K562 (cell line): Measurements from ENCODE around the gene GLE1. TPM values are rescaled to one million over a fixed set of nuclear protein-coding genes. Genes with fewer than 3 reads are reported as not detected.
A peak's percentile ranks its signal among the peaks of the same experiment; 100 is the strongest.

Source experiments
- ATAC-seq: fragments of 200-7000 bp; cut with Tn5 transposase; 3 replicates; pipeline ENCODE4 v1.9.1; 2020; ENCODE audit warnings: moderate library complexity
- BruUV-seq: library from RNA; stranded (reverse); fragments of 400-500 nt; replicated peaks from 2 replicates; lab custom pipeline; 2021; lab: Mats Ljungman, UMichigan
- CTCF ChIA-PET: fragments of 300-600 bp; formaldehyde crosslinking; extraction: SDS; loops from one replicate; lab custom pipeline; 2021; ENCODE audit warnings: low intra/inter-chr PET ratio; lab: Yijun Ruan, JAX
- POLR2A ChIA-PET: fragments of 300-600, 350-650 bp; sonication (Branson Sonifier 250); formaldehyde crosslinking; extraction: SDS; loops from one replicate; lab custom pipeline; 2021; ENCODE audit warnings: antibody characterized with exemption, inconsistent platforms; lab: Yijun Ruan, JAX
- DNase-seq, 4 experiments: peaks; one replicate each; pipeline versions ENCODE4 v3.0.0 to v3.0.0-alpha.2; 2011 to 2018; ENCODE audit warnings: low spot score in 3 of 4, mixed read lengths in 3 of 4; ENCODE audit errors: extremely low read depth in 1 of 4
- FAIRE-seq: peaks from 2 replicates; lab custom pipeline; 2011; peaks lifted over from hg19 to GRCh38; lab: Jason Lieb, UNC
- H2AFZ ChIP-seq: 2 replicates; pipeline ENCODE4 v1.6.0; 2011; ENCODE audit warnings: low read depth, low read length, control low read depth, inconsistent platforms
- H3K27ac ChIP-seq: fragments of 200-600 bp; 3 replicates; pipeline ENCODE4 v1.8.0; 2011; ENCODE audit warnings: low read depth, mild to moderate bottlenecking, control low read depth, inconsistent platforms, low read length, moderate library complexity, mixed read lengths; ENCODE audit errors: extremely low read depth
- H3K27me3 ChIP-seq, 2 experiments: fragments of 300-600 bp in 1 of 2; 2 replicates in 1 of 2; 3 replicates in 1 of 2; pipeline versions ENCODE4 v1.6.0 to v1.8.0; 2011; ENCODE audit warnings: inconsistent platforms in 2 of 2, low read length in 2 of 2, mild to moderate bottlenecking in 1 of 2, mixed read lengths in 1 of 2, moderate library complexity in 1 of 2; ENCODE audit not compliant: control insufficient read depth in 2 of 2, insufficient read depth in 2 of 2
- H3K36me3 ChIP-seq: fragments of 300-600 bp; 3 replicates; pipeline ENCODE4 v1.8.0; 2011; ENCODE audit warnings: mild to moderate bottlenecking, low read length, inconsistent platforms; ENCODE audit not compliant: control insufficient read depth, insufficient read depth
- H3K4me1 ChIP-seq, 2 experiments: fragments of 200-600 bp in 1 of 2; replicated peaks in 1 of 2; 2 replicates in 1 of 2; 3 replicates in 1 of 2; pipeline versions ENCODE4 v1.5.1 to v1.8.0; 2011; ENCODE audit warnings: inconsistent platforms in 2 of 2, low read length in 2 of 2, mild to moderate bottlenecking in 1 of 2, mixed read lengths in 1 of 2, moderate library complexity in 1 of 2; ENCODE audit not compliant: control insufficient read depth in 2 of 2, insufficient read depth in 2 of 2
- H3K4me2 ChIP-seq: 2 replicates; pipeline ENCODE4 v1.6.1; 2011; ENCODE audit warnings: low read length, control low read depth, inconsistent platforms, mixed read lengths; ENCODE audit not compliant: insufficient read depth
- H3K4me3 ChIP-seq: fragments of 200-600 bp; sonication (generic), shearing (Covaris generic); 2 replicates; pipeline ENCODE4 v1.5.1; 2016; ENCODE audit warnings: control low read depth, inconsistent platforms
- H3K79me2 ChIP-seq: fragments of 200-600 bp; 3 replicates; pipeline ENCODE4 v1.8.0; 2011; ENCODE audit warnings: low read length, inconsistent platforms; ENCODE audit not compliant: control insufficient read depth, insufficient read depth
- H3K9ac ChIP-seq, 2 experiments: 2 replicates each; pipeline versions ENCODE4 v1.6.0 to v1.6.1; 2011; ENCODE audit warnings: low read depth in 2 of 2, low read length in 2 of 2, control low read depth in 1 of 2, inconsistent platforms in 1 of 2, mild to moderate bottlenecking in 1 of 2, mixed read lengths in 1 of 2; ENCODE audit not compliant: insufficient read depth in 1 of 2
- H3K9me1 ChIP-seq: one replicate; pipeline ENCODE4 v1.6.0; 2011; ENCODE audit warnings: inconsistent platforms, mild to moderate bottlenecking, low read length, moderate library complexity; ENCODE audit not compliant: control insufficient read depth, insufficient read depth
- H3K9me3 ChIP-seq: replicated peaks from 2 replicates; pipeline ENCODE4 v1.5.1; 2011; ENCODE audit warnings: low read depth, low read length, inconsistent platforms; ENCODE audit not compliant: control insufficient read depth, insufficient read depth
- H4K20me1 ChIP-seq: replicated peaks from 2 replicates; pipeline ENCODE4 v1.6.1; 2011; ENCODE audit warnings: low read length, inconsistent platforms, mixed read lengths; ENCODE audit not compliant: control insufficient read depth, insufficient read depth
- CREB1 ChIP-seq, 2 experiments: sonication (generic) in 1 of 2; formaldehyde crosslinking in 1 of 2; IDR thresholded peaks; 2 replicates each; pipeline versions ENCODE4 v1.6.1 to v1.8.0; 2012 to 2022; ENCODE audit warnings: inconsistent platforms in 1 of 2, mild to moderate bottlenecking in 1 of 2, missing genetic modification reagents in 1 of 2, moderate library complexity in 1 of 2
- MAX ChIP-seq: sonication (generic); formaldehyde crosslinking; IDR thresholded peaks from 2 replicates; pipeline ENCODE4 v1.9.0; 2022; ENCODE audit warnings: mild to moderate bottlenecking, missing genetic modification reagents
- RBM14 ChIP-seq: fragments of 200-400 bp; formaldehyde crosslinking; IDR thresholded peaks from 2 replicates; pipeline ENCODE4 v1.6.1; 2018; ENCODE audit warnings: low read depth, mild to moderate bottlenecking, low read length, moderate library complexity, borderline replicate concordance; ENCODE audit not compliant: insufficient read depth
- RBM25 ChIP-seq: fragments of 200-400 bp; formaldehyde crosslinking; IDR thresholded peaks from 2 replicates; pipeline ENCODE4 v1.6.1; 2018; ENCODE audit warnings: low read length, low read depth, moderate library complexity; ENCODE audit not compliant: severe bottlenecking
- ZFP36 ChIP-seq: fragments of 150-350 bp; IDR thresholded peaks from 2 replicates; pipeline ENCODE4 v1.6.1; 2018; ENCODE audit warnings: low read length, low read depth; ENCODE audit not compliant: partially characterized antibody
- ZNF146 ChIP-seq: IDR thresholded peaks from one replicate; pipeline ENCODE4 v1.6.1; 2018; ENCODE audit warnings: missing compliant biosample characterization; ENCODE audit not compliant: unreplicated experiment
- WGBS: fragments of 100-300 bp; shearing (Covaris generic); methylation state at CpG from one replicate; pipeline ENCODE4 v1.1.6; 2016; ENCODE audit warnings: low coverage, mixed read lengths; ENCODE audit not compliant: insufficient coverage; ENCODE audit errors: missing lambda C conversion rate; 5-methylcytosine and 5-hydroxymethylcytosine counted together
- in situ Hi-C: fragments of 300-500 bp; cut with MboI; formaldehyde crosslinking; loops from 4 replicates; pipeline ENCODE4 v1.15.0; 2018; ENCODE audit warnings: inconsistent platforms, mixed read lengths
- intact Hi-C: fragments of 100-400 bp; cut with micrococcal nuclease; formaldehyde crosslinking; loops from 2 replicates; pipeline ENCODE4 v1.14.2; 2022
- polyA plus RNA-seq, 8 experiments: library from polyadenylated mRNA; depleted of rRNA in 4 of 8; stranded (reverse) in 5 of 8; unstranded in 3 of 8; fragments of >200 nt; fragmentation: Nextera tagmentation in 2 of 8; fragmentation: Illumina TruSeq in 1 of 8; extraction: Ambion mirVana in 2 of 8; extraction: Trizol in 1 of 8; gene quantifications; 2 replicates each; pipeline versions ENCODE4 v1.2.1 to v1.2.3, GENCODE V29; 2011 to 2014; ENCODE audit warnings: inconsistent platforms in 1 of 8, missing spikeins in 1 of 8
- total RNA-seq, 7 experiments: library from RNA; depleted of rRNA in 6 of 7; stranded (reverse); fragments of >200 nt in 6 of 7; fragmentation: Illumina TruSeq in 2 of 7; extraction: Trizol in 2 of 7; gene quantifications; 2 replicates each; pipeline versions ENCODE4 v1.2.1 to v1.2.3, GENCODE V29; 2011 to 2021; ENCODE audit warnings: low replicate concordance in 1 of 7

The GLE1 gene
- total and polyA plus RNA-seq, 9 of the 15 experiments (the other 6 are each of a cell fraction or from before 2014, with no cell fraction given), result 15.9 to 44.8 (median 37.6) TPM

- no peak overlapping the region for H3K27ac ChIP-seq
- H3K4me3 ChIP-seq, result no peak overlapping the region
- DNase-seq, result no peak
- H3K36me3 ChIP-seq, result peaks cover 63% of the 10 kb centered on the region
- no peaks in the 10 kb centered on the region for H3K27me3 ChIP-seq
- peaks cover 4 to 7% of the 10 kb centered on the region in 2 experiments; a peak in 4 of 5 replicates for H3K4me1 ChIP-seq
- in situ Hi-C loops, result no loop called here
- no peaks in the 10 kb centered on the region for H3K9me3 ChIP-seq
- TF ChIP-seq RBM14, result no peak
- TF ChIP-seq MAX (CRISPR knock-in tag), result 0 out of 2 replicates have a peak, but pooled peaks have one; percentile 14
- TF ChIP-seq ZFP36, result peak; percentile 86
- TF ChIP-seq, all 486 proteins: peak for 2
- FAIRE-seq, result no peak
- peak overlapping the region in 1 of 2 experiments; percentile 4; a peak in 1 of 4 replicates for H3K9ac ChIP-seq
- 95% methylated on average over 5 of the region's 5 CpGs for WGBS
- intact Hi-C loops, result no loop called here
- peaks cover 4% of the 10 kb centered on the region for H3K9me1 ChIP-seq
- CTCF ChIA-PET, result no interaction called here
- H3K79me2 ChIP-seq, result no peaks in the 10 kb centered on the region
- no TSS peak for BruUV-seq
- no peaks in the 10 kb centered on the region; the same call in 1 of the 2 replicates for H4K20me1 ChIP-seq
- no peak for ATAC-seq
- H3K4me2 ChIP-seq, result no peak overlapping the region
- no peak overlapping the region for H2AFZ ChIP-seq
- POLR2A ChIA-PET, result interaction anchor here (0.6 to 1.5 kb wide), 5 partner anchors 10 to 392 kb away, joined by 3 to 8 read pairs (median 3); partner anchors contain the start of gene GLE1
These were observed 31.4 kb upstream of the GLE1 start for GRCh38 chr9:128473104-128473503.

- H3K4me1 ChIP-seq, result no peaks in the 10 kb centered on the region
- no peak for FAIRE-seq
- no peak for ATAC-seq
- no peak overlapping the region for H3K4me2 ChIP-seq
- no peaks in the 10 kb centered on the region for H3K9me1 ChIP-seq
- peaks cover 68% of the 10 kb centered on the region for H3K36me3 ChIP-seq
- no peak overlapping the region for H3K27ac ChIP-seq
- CTCF ChIA-PET, result no interaction called here
- H3K27me3 ChIP-seq, result no peaks in the 10 kb centered on the region
- no peak overlapping the region for H3K4me3 ChIP-seq
- H4K20me1 ChIP-seq, result no peaks in the 10 kb centered on the region
- BruUV-seq, result no TSS peak
- intact Hi-C loops (no loop called here), in situ Hi-C loops (no loop called here)
- TF ChIP-seq ZNF146 (CRISPR knock-in tag) (peak; percentile 87), CREB1 (IDR thresholded peaks at IDR 0.05) (no peak), CREB1 (CRISPR knock-in tag; IDR thresholded peaks at IDR 0.05) (no peak), RBM25 (peak; percentile 49)
- no peaks in the 10 kb centered on the region for H3K79me2 ChIP-seq
- H3K9ac ChIP-seq, result no peak overlapping the region
- H2AFZ ChIP-seq, result no peak overlapping the region
- WGBS, result 95% methylated on average over 7 of the region's 7 CpGs
- POLR2A ChIA-PET, result no interaction called here
- no peak for DNase-seq
- H3K9me3 ChIP-seq, result no peaks in the 10 kb centered on the region
These were observed 28.7 kb upstream of the GLE1 start for GRCh38 chr9:128475867-128476266.
